Right atrium auricular region (tissue), 2 donors: ENCODE results near the gene MPPE1. TPM values are rescaled to one million over a fixed set of nuclear protein-coding genes. Genes with fewer than 3 reads are reported as not detected.

Experiments used
- DNase-seq: peaks from one replicate; pipeline ENCODE4 v3.0.0-alpha.2; 2019; ENCODE audit warnings: low spot score
- H3K27ac ChIP-seq, 2 donors: fragments of 200-600 bp; sonication (generic); 1 replicate in 1 of 2; 2 replicates in 1 of 2; pipeline ENCODE4 v1.5.1; 2016 to 2019
- H3K27me3 ChIP-seq, 2 donors: fragments of 200-600 bp; sonication (generic); one replicate each; pipeline versions ENCODE4 v1.5.1 to v1.6.0; 2017 to 2019
- H3K36me3 ChIP-seq: fragments of 200-600 bp; sonication (generic); one replicate; pipeline ENCODE4 v1.5.1; 2016
- H3K4me1 ChIP-seq, 2 donors: fragments of 200-600 bp; sonication (generic); one replicate each; pipeline versions ENCODE4 v1.5.1 to v1.6.0; 2017 to 2019
- H3K4me3 ChIP-seq, 2 donors: fragments of 200-600 bp; sonication (generic); 1 replicate in 1 of 2; 2 replicates in 1 of 2; pipeline ENCODE4 v1.5.1; 2017 to 2019; ENCODE audit warnings: mild to moderate bottlenecking in 1 of 2, moderate library complexity in 1 of 2
- H3K9me3 ChIP-seq, 2 donors: fragments of 200-600 bp; sonication (generic); one replicate each; pipeline ENCODE4 v1.5.1; 2019
- CTCF ChIP-seq, 2 donors: fragments of 200-600 bp; sonication (generic); IDR thresholded peaks; one replicate each; pipeline ENCODE4 v1.5.1; 2019; ENCODE audit warnings: antibody characterized with exemption in 2 of 2
- total RNA-seq, 2 donors: library from RNA; depleted of rRNA; stranded (reverse); fragments of >200 nt; gene quantifications; one replicate each; pipeline ENCODE4 v1.1.0, GENCODE V29; 2016

The MPPE1 gene
- total RNA-seq, 2 donors from 2014 or later = 18.7 to 28.9 TPM

DNA sequence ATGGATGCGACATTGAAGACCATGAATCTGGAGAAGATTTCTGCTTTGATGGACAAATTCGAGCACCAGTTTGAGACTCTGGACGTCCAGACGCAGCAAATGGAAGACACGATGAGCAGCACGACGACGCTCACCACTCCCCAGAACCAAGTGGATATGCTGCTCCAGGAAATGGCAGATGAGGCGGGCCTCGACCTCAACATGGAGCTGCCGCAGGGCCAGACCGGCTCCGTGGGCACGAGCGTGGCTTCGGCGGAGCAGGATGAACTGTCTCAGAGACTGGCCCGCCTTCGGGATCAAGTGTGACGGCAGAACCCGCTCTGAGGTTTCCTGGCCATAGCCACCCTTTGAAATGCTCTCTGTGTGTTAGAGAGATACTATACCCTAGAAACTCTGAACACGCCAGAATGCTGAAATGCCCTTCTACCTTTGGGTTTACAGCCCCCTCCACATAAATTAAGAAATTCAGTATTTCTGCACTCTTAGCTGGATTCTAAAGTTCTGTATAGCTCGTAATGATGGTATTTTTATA, 56.2 kb downstream of the MPPE1 start:
- H3K27ac ChIP-seq = peak overlapping the region; percentile 93 to 98
- peak; percentile 58 for DNase-seq
- no peaks in the 10 kb centered on the region for H3K27me3 ChIP-seq
- peak overlapping the region; percentile 86 to 99 for H3K4me3 ChIP-seq
- no peaks in the 10 kb centered on the region for H3K9me3 ChIP-seq
- H3K36me3 ChIP-seq = no peaks in the 10 kb centered on the region
- no peak for TF ChIP-seq CTCF (IDR thresholded peaks at IDR 0.05)
- H3K4me1 ChIP-seq = peaks cover 0 to 34% of the 10 kb centered on the region in 2 donors

DNA sequence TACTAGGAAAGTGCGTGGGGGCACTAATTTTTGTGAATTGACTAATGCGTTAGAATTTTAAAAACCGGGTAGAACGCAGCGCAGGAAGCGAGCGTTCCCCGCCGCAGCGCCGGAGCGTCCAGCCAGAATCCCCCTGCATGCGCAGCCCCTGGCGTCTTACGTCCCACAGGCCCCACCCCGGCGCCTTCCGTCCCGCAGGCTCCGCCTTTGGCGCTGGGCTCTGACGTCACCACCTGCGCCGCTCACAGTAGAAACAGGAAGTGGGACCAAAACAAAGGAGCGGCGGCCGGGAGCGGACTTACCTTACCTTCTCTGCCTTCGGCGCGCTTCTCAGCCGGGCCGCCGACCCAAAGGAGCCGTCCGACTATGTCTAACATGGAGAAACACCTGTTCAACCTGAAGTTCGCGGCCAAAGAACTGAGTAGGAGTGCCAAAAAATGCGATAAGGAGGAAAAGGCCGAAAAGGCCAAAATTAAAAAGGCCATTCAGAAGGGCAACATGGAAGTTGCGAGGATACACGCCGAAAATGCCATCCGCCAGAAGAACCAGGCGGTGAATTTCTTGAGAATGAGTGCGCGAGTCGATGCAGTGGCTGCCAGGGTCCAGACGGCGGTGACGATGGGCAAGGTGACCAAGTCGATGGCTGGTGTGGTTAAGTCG, 56.8 kb downstream of the MPPE1 start, which contains the start of gene CHMP1B:
CHMP1B (plus strand) TSS at position 268 of the 660 bp plus-strand sequence; CDS start at position 367, 99 bp downstream.
- H3K4me3 ChIP-seq = peak within 1 kb of the TSS; percentile 86 to 99
- peaks cover 0 to 28% of the 10 kb centered on the region in 2 donors for H3K4me1 ChIP-seq
- no peaks in the 10 kb centered on the region for H3K27me3 ChIP-seq
- H3K36me3 ChIP-seq = no peaks in the 10 kb centered on the region
- TF ChIP-seq CTCF (IDR thresholded peaks at IDR 0.05) = no peak
- no peaks in the 10 kb centered on the region for H3K9me3 ChIP-seq
- H3K27ac ChIP-seq = peak within 1 kb of the TSS; percentile 93 to 98
- DNase-seq = peak; percentile 99

DNA sequence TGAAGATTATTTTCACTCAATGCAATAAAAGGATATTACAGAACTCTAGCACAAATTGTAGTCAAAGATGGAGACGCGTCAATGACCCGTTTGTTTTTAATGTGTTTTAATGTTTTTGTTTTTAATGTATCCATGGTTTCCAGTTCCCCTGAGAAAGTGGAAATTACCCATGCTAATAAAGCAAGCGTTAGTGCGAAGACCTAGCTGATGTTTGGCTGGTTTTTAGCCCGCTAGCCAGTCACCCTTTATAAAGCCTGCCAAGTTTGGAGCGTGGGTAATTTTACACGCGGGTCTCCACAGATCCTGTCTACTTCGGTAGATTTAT, 57.3 kb downstream of the MPPE1 start:
- no peaks in the 10 kb centered on the region for H3K27me3 ChIP-seq
- no peak for TF ChIP-seq CTCF (IDR thresholded peaks at IDR 0.05)
- DNase-seq = no peak
- H3K9me3 ChIP-seq = no peaks in the 10 kb centered on the region
- H3K4me3 ChIP-seq = peak overlapping the region; percentile 86 to 99
- H3K27ac ChIP-seq = peak overlapping the region; percentile 93 to 98
- H3K36me3 ChIP-seq = no peaks in the 10 kb centered on the region
- H3K4me1 ChIP-seq = peaks cover 0 to 27% of the 10 kb centered on the region in 2 donors

DNA sequence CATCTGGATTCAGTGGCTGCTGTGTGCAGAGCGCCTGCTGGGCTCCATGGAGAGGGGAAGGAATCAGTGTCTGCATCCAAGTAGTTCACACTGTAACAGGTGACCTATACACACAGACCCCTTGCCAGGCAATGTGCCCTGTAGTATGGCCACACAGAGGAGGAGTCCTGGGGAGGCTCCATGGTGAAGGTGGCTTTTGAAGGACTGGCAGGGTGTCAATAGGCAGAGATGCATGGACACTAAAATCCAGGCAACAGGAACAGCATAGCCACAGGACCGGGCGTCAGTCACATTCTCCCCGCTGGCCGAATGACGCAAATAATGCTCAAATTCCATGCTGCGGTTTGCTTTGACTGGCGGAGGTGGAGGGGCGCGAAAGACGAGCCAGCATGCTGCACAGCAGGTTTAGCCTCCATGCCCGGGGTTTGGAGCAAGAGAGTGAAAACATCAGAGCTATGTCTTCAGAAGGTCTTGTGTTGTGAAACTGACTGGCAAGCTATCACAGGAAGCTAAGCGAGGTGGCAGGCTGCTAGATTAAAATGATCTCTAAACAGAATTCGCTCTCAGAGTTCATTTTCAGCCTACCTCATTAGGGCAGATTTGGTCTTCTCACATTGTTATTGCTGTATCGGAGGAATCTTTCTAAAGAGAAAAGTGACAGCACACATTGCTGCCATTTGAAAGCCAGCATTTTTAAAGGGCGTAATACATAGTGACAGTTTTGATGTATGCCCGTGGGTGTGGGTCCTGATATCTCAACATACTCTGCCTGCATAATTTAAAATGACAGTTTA, 58.1 kb downstream of the MPPE1 start:
- Histone ChIP-seq H3K27me3 (no peaks in the 10 kb centered on the region), H3K36me3 (no peaks in the 10 kb centered on the region), H3K9me3 (no peaks in the 10 kb centered on the region), H3K27ac (peak overlapping the region; percentile 93 to 98), H3K4me1 (peaks cover 0 to 27% of the 10 kb centered on the region in 2 donors), H3K4me3 (peak overlapping the region; percentile 86 to 99)
- peak; percentile 91 for DNase-seq
- no peak for TF ChIP-seq CTCF (IDR thresholded peaks at IDR 0.05)

DNA sequence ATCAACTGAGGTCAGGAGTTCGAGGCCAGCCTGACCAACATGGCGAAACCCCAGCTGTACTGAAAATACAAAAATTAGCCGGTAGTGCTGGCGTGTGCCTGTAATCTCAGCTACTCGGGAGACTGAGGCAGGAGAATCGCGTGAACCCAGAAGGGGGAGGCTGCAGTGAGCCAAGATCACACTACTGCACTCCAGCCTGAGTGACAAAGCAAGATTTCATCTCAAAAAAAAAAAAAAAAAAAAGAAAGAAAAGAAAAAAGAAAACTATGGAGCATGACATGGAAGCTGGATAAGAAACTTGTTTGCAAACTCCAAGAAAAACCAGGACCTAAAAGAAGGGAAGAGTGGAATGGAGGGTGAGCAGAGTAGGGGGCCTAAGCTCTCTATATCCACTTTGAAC, 58.8 kb downstream of the MPPE1 start:
- Histone ChIP-seq H3K36me3 (no peaks in the 10 kb centered on the region), H3K27ac (peak overlapping the region; percentile 93 to 98), H3K27me3 (no peaks in the 10 kb centered on the region), H3K4me1 (peaks cover 0 to 27% of the 10 kb centered on the region in 2 donors), H3K9me3 (no peaks in the 10 kb centered on the region), H3K4me3 (no peak overlapping the region)
- TF ChIP-seq CTCF (IDR thresholded peaks at IDR 0.05) = no peak
- peak; percentile 55 for DNase-seq
